T-cell (primary cell): ENCODE measurements around the gene CDC42BPA. TPM values are rescaled to one million over a fixed set of nuclear protein-coding genes. Genes with fewer than 3 reads are reported as not detected.
"Not testable (repeated sequence)": the region's sequence is repeated elsewhere in the genome, so short reads cannot be mapped to it uniquely, and the experiment has no call there.

Experiments
- ATAC-seq, 4 experiments: fragments of 200-7000 bp in 3 of 4; fragments of 150-1000 bp in 1 of 4; cut with Tn5 transposase; replicated peaks in 1 of 4; 1 replicate in 3 of 4; 2 replicates in 1 of 4; pipeline ENCODE4 v1.10.0; 2021; ENCODE audit warnings: moderate library complexity in 3 of 4, mild to moderate bottlenecking in 2 of 4, moderate number of reproducible peaks in 1 of 4
- CTCF ChIA-PET, 2 donors: fragments of 300-600 bp; sonication (Branson Sonifier 250); formaldehyde crosslinking; loops; one replicate each; lab custom pipeline; 2022; ENCODE audit warnings: antibody characterized with exemption in 2 of 2; lab: Charles Lee
- POLR2A ChIA-PET, 2 donors: fragments of 300-600 bp; sonication (Branson Sonifier 250); formaldehyde crosslinking; loops; one replicate each; lab custom pipeline; 2022; ENCODE audit warnings: antibody characterized with exemption in 2 of 2; lab: Charles Lee
- DNase-seq, 35 experiments: peaks; one replicate each; pipeline versions ENCODE4 v3.0.0 to v3.0.0-alpha.2; 2013 to 2023
- H3K27ac ChIP-seq: one replicate; pipeline ENCODE4 v1.5.1; 2013; ENCODE audit warnings: low read length
- H3K27me3 ChIP-seq, 2 experiments: replicated peaks in 1 of 2; 1 replicate in 1 of 2; 2 replicates in 1 of 2; pipeline versions ENCODE4 v1.6.1 to v1.7.0; 2013; ENCODE audit warnings: low read length in 1 of 2, mixed read lengths in 1 of 2; ENCODE audit not compliant: control insufficient read depth in 2 of 2, insufficient read depth in 2 of 2; ENCODE audit errors: extremely low read depth in 1 of 2
- H3K36me3 ChIP-seq, 2 donors: 1 replicate in 1 of 2; 2 replicates in 1 of 2; pipeline versions ENCODE4 v1.6.1 to v1.7.0; 2013; ENCODE audit warnings: low read length in 1 of 2; ENCODE audit not compliant: control insufficient read depth in 2 of 2, insufficient read depth in 1 of 2; ENCODE audit errors: extremely low read depth in 1 of 2
- H3K4me1 ChIP-seq, 2 experiments: 1 replicate in 1 of 2; 2 replicates in 1 of 2; pipeline versions ENCODE4 v1.6.1 to v1.7.0; 2013; ENCODE audit warnings: low read length in 2 of 2, mixed read lengths in 1 of 2; ENCODE audit not compliant: insufficient read depth in 2 of 2, control insufficient read depth in 1 of 2; ENCODE audit errors: extremely low read depth in 1 of 2
- H3K4me3 ChIP-seq, 2 donors: 1 replicate in 1 of 2; 2 replicates in 1 of 2; pipeline versions ENCODE4 v1.5.1 to v1.7.0; 2013; ENCODE audit warnings: mild to moderate bottlenecking in 2 of 2, low read length in 1 of 2, moderate library complexity in 1 of 2; ENCODE audit not compliant: control insufficient read depth in 1 of 2; ENCODE audit errors: extremely low read depth in 1 of 2
- H3K9me3 ChIP-seq: 2 replicates; pipeline ENCODE4 v1.7.0; 2013
- H3K27ac Mint-ChIP-seq, 2 donors: one replicate each; pipeline ENCODE4 v1.8.0; 2020 to 2021; ENCODE audit warnings: mild to moderate bottlenecking in 2 of 2, mixed read lengths in 2 of 2
- H3K27me3 Mint-ChIP-seq, 2 donors: one replicate each; pipeline ENCODE4 v1.8.0; 2021 to 2022; ENCODE audit warnings: mixed read lengths in 2 of 2
- H3K36me3 Mint-ChIP-seq: one replicate; pipeline ENCODE4 v1.8.0; 2021; ENCODE audit warnings: mixed read lengths
- H3K4me1 Mint-ChIP-seq, 3 donors: one replicate each; pipeline ENCODE4 v1.8.0; 2020 to 2022; ENCODE audit warnings: mixed read lengths in 3 of 3, mild to moderate bottlenecking in 1 of 3
- H3K4me3 Mint-ChIP-seq, 3 donors: one replicate each; pipeline ENCODE4 v1.8.0; 2020 to 2022; ENCODE audit warnings: mild to moderate bottlenecking in 3 of 3, mixed read lengths in 3 of 3, moderate library complexity in 3 of 3
- H3K9me3 Mint-ChIP-seq, 3 donors: one replicate each; pipeline ENCODE4 v1.8.0; 2020 to 2022; ENCODE audit warnings: mixed read lengths in 3 of 3
- WGBS: methylation state at CpG from one replicate; pipeline ENCODE4 v1.1.5; 2013; ENCODE audit warnings: missing lambda C conversion rate; ENCODE audit not compliant: insufficient coverage; 5-methylcytosine and 5-hydroxymethylcytosine counted together
- total RNA-seq, 35 experiments: library from RNA in 6 of 35; stranded (reverse) in 6 of 35; fragments of 120-200 nt in 1 of 35; gene quantifications; one replicate each; pipeline versions ENCODE4 v1.2.1 to v1.2.4 and lab custom pipeline; 2013 to 2026

The CDC42BPA gene
- total RNA-seq, 5 donors from 2014 or later (not counting 1 experiment from before 2014, with no cell fraction given), result 0.33 to 1.6 (median 0.86) TPM

DNA sequence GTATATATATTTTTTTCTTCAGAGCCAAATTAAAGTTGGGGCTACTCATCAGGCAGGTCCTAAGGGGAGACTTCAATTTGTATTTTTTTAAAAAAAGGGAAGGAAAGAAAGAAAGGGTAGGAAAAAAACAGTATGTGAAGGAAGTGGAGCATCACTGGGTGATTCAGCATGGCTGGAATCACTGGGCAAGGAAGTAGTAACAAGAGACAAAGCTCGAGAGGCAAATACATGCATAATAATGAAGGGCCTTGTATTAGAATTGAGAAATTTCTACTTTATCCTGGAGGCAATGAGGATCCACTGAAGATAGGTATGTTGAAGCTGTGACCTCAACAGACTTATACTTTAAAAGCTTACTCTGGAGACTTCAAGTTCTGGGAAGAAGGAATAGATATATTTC is 193.8 kb downstream of the CDC42BPA start:
- H3K27me3 Mint-ChIP-seq, result peaks cover 0 to 2% of the 10 kb centered on the region in 2 donors
- POLR2A ChIA-PET, result interaction anchor here in 1 of 2 donors (0.6 kb wide), 1 partner anchor 695 kb away, joined by 3 read pairs; no protein-coding TSS in a partner anchor
- H3K4me3 Mint-ChIP-seq, result no peak overlapping the region
- no peak for ATAC-seq
- H3K27ac Mint-ChIP-seq, result no peak overlapping the region
- no peak overlapping the region for H3K4me3 ChIP-seq
- CTCF ChIA-PET, result no interaction called here
- H3K4me1 ChIP-seq, result no peaks in the 10 kb centered on the region
- H3K36me3 Mint-ChIP-seq, result no peaks in the 10 kb centered on the region
- no peaks in the 10 kb centered on the region for H3K9me3 ChIP-seq
- H3K36me3 ChIP-seq, result no peaks in the 10 kb centered on the region
- no peak for DNase-seq
- H3K9me3 Mint-ChIP-seq, result no peaks in the 10 kb centered on the region
- H3K27ac ChIP-seq, result no peak overlapping the region
- no peaks in the 10 kb centered on the region for H3K4me1 Mint-ChIP-seq
- H3K27me3 ChIP-seq, result no peaks in the 10 kb centered on the region
- WGBS, result no CpG with 5 or more reads among the region's 1 CpG

- no peaks in the 10 kb centered on the region for H3K36me3 Mint-ChIP-seq
- no peak overlapping the region for H3K4me3 ChIP-seq
- no peaks in the 10 kb centered on the region for H3K9me3 Mint-ChIP-seq
- ATAC-seq (no peak), DNase-seq (no peak)
- ChIA-PET POLR2A (no interaction called here), CTCF (no interaction called here)
- H3K27ac Mint-ChIP-seq, result no peak overlapping the region
- no peak overlapping the region for H3K4me3 Mint-ChIP-seq
- H3K27me3 Mint-ChIP-seq, result peaks cover 0 to 12% of the 10 kb centered on the region in 2 donors
- H3K9me3 ChIP-seq, result no peaks in the 10 kb centered on the region
- H3K36me3 ChIP-seq, result no peaks in the 10 kb centered on the region
- no peak overlapping the region for H3K27ac ChIP-seq
- H3K27me3 ChIP-seq, result peaks cover 0 to 3% of the 10 kb centered on the region in 2 experiments
- no peaks in the 10 kb centered on the region for H3K4me1 Mint-ChIP-seq
- H3K4me1 ChIP-seq, result no peaks in the 10 kb centered on the region
- 96% methylated on average over 6 of the region's 9 CpGs for whole genome bisulfite sequencing
These were observed 197.5 kb downstream of the CDC42BPA start for GRCh38 chr1:227120826-227121225.

DNA sequence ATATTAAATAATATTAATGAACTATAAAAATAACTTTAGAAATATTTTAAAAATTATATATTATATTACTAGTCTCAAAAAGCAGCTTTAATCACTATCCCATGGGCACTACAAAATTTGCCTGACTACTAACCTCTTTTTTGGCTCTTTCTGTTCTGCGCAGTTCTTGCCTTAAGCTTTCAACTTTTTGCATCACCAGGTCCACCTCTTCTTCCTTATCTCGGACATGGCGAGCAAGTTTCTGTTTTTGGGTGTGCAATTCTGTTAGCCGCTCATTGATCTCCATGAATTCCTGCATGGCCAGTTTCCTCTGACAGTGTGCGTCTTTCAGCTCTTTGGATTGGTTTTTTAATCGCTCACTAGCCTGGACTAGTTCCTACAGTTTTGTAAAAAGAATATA is 205.8 kb downstream of the CDC42BPA start:
- Mint-ChIP-seq H3K27me3 (peaks cover 14 to 43% of the 10 kb centered on the region in 2 donors), H3K27ac (no peak overlapping the region), H3K36me3 (no peaks in the 10 kb centered on the region), H3K4me3 (no peak overlapping the region), H3K4me1 (no peaks in the 10 kb centered on the region), H3K9me3 (no peaks in the 10 kb centered on the region)
- H3K36me3 ChIP-seq, result no peaks in the 10 kb centered on the region
- ATAC-seq (no peak), DNase-seq (no peak)
- POLR2A ChIA-PET, result interaction anchor here in 1 of 2 donors (0.6 kb wide), 1 partner anchor 1333 kb away, joined by 7 read pairs; no protein-coding TSS in a partner anchor
- H3K27ac ChIP-seq, result no peak overlapping the region
- peaks cover 0 to 6% of the 10 kb centered on the region in 2 experiments for H3K27me3 ChIP-seq
- CTCF ChIA-PET, result no interaction called here
- no peaks in the 10 kb centered on the region for H3K4me1 ChIP-seq
- H3K9me3 ChIP-seq, result no peaks in the 10 kb centered on the region
- no peak overlapping the region for H3K4me3 ChIP-seq
- 94% methylated on average over 4 of the region's 6 CpGs for WGBS

DNA sequence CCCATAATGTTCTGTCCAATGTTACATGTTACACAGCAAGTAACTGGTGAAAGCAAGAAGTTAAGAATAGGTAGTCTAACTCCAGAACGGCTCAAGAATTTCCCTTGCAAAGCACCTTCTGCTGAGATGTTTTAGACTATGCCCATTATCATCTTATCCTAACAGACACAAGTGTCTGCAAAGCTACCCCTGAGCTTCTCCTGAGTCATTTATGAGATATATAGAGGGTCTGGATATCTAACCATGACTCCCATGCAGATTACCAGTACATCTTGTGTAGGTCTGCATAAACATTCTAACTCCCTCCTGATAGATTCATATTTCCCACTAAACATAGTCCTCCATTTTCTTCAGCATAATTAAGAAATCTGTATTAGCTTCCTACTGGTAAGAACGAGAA is 206.5 kb downstream of the CDC42BPA start:
- Histone ChIP-seq H3K9me3 (no peaks in the 10 kb centered on the region), H3K4me3 (no peak overlapping the region), H3K27ac (no peak overlapping the region), H3K36me3 (no peaks in the 10 kb centered on the region), H3K27me3 (peaks cover 0 to 4% of the 10 kb centered on the region in 2 experiments), H3K4me1 (no peaks in the 10 kb centered on the region)
- H3K4me1 Mint-ChIP-seq, result no peaks in the 10 kb centered on the region
- no peak overlapping the region for H3K4me3 Mint-ChIP-seq
- H3K27me3 Mint-ChIP-seq, result peaks cover 14 to 43% of the 10 kb centered on the region in 2 donors
- CTCF ChIA-PET, result no interaction called here
- H3K27ac Mint-ChIP-seq, result no peak overlapping the region
- POLR2A ChIA-PET, result interaction anchor here in 1 of 2 donors (0.6 kb wide), 1 partner anchor 1332 kb away, joined by 7 read pairs; no protein-coding TSS in a partner anchor
- no peaks in the 10 kb centered on the region for H3K36me3 Mint-ChIP-seq
- H3K9me3 Mint-ChIP-seq, result no peaks in the 10 kb centered on the region
- DNase-seq, result no peak
- no peak for ATAC-seq
- WGBS, result no CpG with 5 or more reads among the region's 2 CpGs

GRCh38 chr1:227105291-227105690 is 213.0 kb downstream of the CDC42BPA start:
- H3K4me3 Mint-ChIP-seq, H3K27ac ChIP-seq, H3K27me3 ChIP-seq, H3K36me3 Mint-ChIP-seq, H3K4me1 ChIP-seq, POLR2A ChIA-PET, H3K4me1 Mint-ChIP-seq, CTCF ChIA-PET, H3K4me3 ChIP-seq, DNase-seq, ATAC-seq, H3K9me3 Mint-ChIP-seq, H3K36me3 ChIP-seq, H3K9me3 ChIP-seq, H3K27ac Mint-ChIP-seq: not testable (repeated sequence)
- WGBS, result 50% methylated on average over 1 of the region's 3 CpGs
- H3K27me3 Mint-ChIP-seq, result peaks cover 0 to 19% of the 10 kb centered on the region in 2 donors

GRCh38 chr1:227102056-227102455 is 216.2 kb downstream of the CDC42BPA start:
- H3K27me3 Mint-ChIP-seq, result peaks cover 0 to 15% of the 10 kb centered on the region in 2 donors
- Histone ChIP-seq H3K27ac (no peak overlapping the region), H3K27me3 (no peaks in the 10 kb centered on the region), H3K9me3 (no peaks in the 10 kb centered on the region), H3K4me1 (no peaks in the 10 kb centered on the region), H3K36me3 (no peaks in the 10 kb centered on the region), H3K4me3 (no peak overlapping the region)
- no peaks in the 10 kb centered on the region for H3K9me3 Mint-ChIP-seq
- CTCF ChIA-PET, result no interaction called here
- ATAC-seq (no peak), DNase-seq (no peak)
- no peak overlapping the region for H3K4me3 Mint-ChIP-seq
- POLR2A ChIA-PET, result no interaction called here
- H3K4me1 Mint-ChIP-seq, result no peaks in the 10 kb centered on the region
- H3K27ac Mint-ChIP-seq, result no peak overlapping the region
- 89% methylated on average over 2 of the region's 5 CpGs for WGBS
- no peaks in the 10 kb centered on the region for H3K36me3 Mint-ChIP-seq
